GM21786 (cell line): ENCODE measurements around the gene D2HGDH.
"Not testable (repeated sequence)": the region's sequence is repeated elsewhere in the genome, so short reads cannot be mapped to it uniquely, and the experiment has no call there.

ENCODE experiments used
- ATAC-seq: cut with Tn5 transposase; IDR thresholded peaks from one replicate; pipeline ENCODE4 v1.9.1; 2021; ENCODE audit not compliant: unreplicated experiment

D2HGDH gene

GRCh38 chr2:241748468-241749256 is 14.2 kb downstream of the D2HGDH start:
- no peak for ATAC-seq

GRCh38 chr2:241750076-241750840 is 15.8 kb downstream of the D2HGDH start:
- no peak for ATAC-seq

- ATAC-seq = no peak
Measured at GRCh38 chr2:241751152-241751551, 16.7 kb downstream of the D2HGDH start.

GRCh38 chr2:241751776-241752175 is 17.3 kb downstream of the D2HGDH start:
- no peak for ATAC-seq

GRCh38 chr2:241752253-241752652 is 17.8 kb downstream of the D2HGDH start:
- ATAC-seq = no peak

GRCh38 chr2:241752689-241753276 is 18.4 kb downstream of the D2HGDH start:
- ATAC-seq = no peak

- no peak for ATAC-seq
Measured at GRCh38 chr2:241753493-241753892, 19.1 kb downstream of the D2HGDH start.

- no peak for ATAC-seq
Measured at GRCh38 chr2:241754042-241754441, 19.6 kb downstream of the D2HGDH start.

- ATAC-seq = no peak
Measured at GRCh38 chr2:241755166-241755565, 20.7 kb downstream of the D2HGDH start.

GRCh38 chr2:241755777-241756176 is 21.3 kb downstream of the D2HGDH start:
- no peak for ATAC-seq

GRCh38 chr2:241759067-241759807 is 24.8 kb downstream of the D2HGDH start:
- no peak for ATAC-seq

GRCh38 chr2:241759893-241760292 is 25.5 kb downstream of the D2HGDH start:
- ATAC-seq = not testable (repeated sequence)

- no peak for ATAC-seq
Measured at GRCh38 chr2:241760301-241760771, 25.9 kb downstream of the D2HGDH start.

- ATAC-seq = no peak
Measured at GRCh38 chr2:241762321-241762932, 28.0 kb downstream of the D2HGDH start.

- ATAC-seq = no peak
Measured at GRCh38 chr2:241762933-241763369, 28.5 kb downstream of the D2HGDH start.

GRCh38 chr2:241763551-241764274 is 29.3 kb downstream of the D2HGDH start:
- ATAC-seq = no peak

- no peak for ATAC-seq
Measured at GRCh38 chr2:241764275-241765241, 30.1 kb downstream of the D2HGDH start.

GRCh38 chr2:241767464-241768250 is 33.2 kb downstream of the D2HGDH start:
- no peak for ATAC-seq
